HG02623 (cell line): ENCODE measurements around the gene RASL10A.
"Not testable (repeated sequence)": the region's sequence is repeated elsewhere in the genome, so short reads cannot be mapped to it uniquely, and the experiment has no call there.

Source experiments
- ATAC-seq: cut with Tn5 transposase; IDR thresholded peaks from one replicate; pipeline ENCODE4 v1.9.1; 2021; ENCODE audit warnings: moderate library complexity; ENCODE audit not compliant: unreplicated experiment

Gene RASL10A, protein sequence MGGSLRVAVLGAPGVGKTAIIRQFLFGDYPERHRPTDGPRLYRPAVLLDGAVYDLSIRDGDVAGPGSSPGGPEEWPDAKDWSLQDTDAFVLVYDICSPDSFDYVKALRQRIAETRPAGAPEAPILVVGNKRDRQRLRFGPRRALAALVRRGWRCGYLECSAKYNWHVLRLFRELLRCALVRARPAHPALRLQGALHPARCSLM

DNA sequence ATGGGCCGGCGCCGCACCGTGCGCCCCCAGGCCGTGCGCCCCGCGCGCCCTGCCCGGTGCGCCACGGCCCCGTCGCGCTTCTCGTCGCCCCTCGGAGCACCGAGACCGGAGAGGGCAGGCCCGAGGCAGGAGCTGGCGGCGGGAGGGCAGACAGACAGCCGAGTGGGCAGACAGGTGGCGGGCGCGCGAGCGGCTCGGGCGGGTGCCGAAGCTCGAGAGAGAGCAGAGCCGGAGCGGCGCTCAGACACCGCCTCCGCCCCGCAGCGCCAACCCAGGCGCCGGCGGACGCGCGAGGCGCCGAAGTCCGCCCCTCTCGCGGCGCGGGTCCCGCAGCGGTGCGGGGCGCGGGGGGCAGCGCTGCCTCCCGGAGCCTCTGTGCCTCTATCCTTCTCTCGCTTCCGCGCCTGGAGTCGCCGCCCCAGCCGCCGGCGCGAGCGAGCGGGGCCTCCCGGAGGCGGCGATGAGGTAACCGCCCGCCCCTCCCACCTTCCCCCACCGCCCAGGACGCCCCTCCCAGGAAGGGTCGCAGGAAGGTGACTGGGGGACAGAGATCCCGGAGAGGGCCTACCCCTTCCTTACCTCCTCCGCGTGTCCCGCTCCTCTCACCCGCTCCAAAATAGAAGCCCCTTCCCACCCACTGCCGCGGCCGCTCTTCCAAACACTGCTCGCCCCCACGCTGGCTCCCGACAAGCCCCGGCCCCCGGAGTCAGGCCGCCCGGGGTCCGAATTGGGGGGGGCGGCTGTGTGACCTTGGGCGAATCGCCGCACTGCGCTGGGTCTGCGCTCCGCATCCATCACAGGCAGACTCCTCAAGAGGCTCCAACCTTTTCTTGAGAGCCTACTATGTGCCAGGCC, at the start of gene RASL10A:
Gene RASL10A (minus strand): TSS at position 412 of the 855 bp plus-strand sequence. CDS start 451 bp downstream, outside the sequence.
- no peak for ATAC-seq

DNA sequence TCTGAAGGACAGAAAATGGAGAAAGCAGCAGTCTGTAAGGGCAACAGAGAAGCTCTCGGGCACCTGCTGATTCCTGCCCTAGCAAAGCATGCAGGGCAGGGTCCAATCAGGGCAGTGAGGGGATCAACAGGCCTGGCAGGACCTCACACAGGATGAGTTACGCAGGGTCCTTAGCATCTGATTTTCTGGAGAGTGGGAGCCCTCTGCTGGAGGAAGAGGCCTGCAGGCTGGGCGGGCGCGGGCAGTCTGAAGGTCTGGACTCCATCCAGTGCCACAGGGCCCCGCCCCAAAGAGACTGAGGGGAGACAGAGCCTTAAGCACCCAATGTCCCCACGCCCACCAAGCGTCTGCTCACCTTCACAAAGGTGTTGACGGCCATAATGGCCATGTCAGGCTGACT, 44.0 kb upstream of the RASL10A start:
- ATAC-seq: no peak

DNA sequence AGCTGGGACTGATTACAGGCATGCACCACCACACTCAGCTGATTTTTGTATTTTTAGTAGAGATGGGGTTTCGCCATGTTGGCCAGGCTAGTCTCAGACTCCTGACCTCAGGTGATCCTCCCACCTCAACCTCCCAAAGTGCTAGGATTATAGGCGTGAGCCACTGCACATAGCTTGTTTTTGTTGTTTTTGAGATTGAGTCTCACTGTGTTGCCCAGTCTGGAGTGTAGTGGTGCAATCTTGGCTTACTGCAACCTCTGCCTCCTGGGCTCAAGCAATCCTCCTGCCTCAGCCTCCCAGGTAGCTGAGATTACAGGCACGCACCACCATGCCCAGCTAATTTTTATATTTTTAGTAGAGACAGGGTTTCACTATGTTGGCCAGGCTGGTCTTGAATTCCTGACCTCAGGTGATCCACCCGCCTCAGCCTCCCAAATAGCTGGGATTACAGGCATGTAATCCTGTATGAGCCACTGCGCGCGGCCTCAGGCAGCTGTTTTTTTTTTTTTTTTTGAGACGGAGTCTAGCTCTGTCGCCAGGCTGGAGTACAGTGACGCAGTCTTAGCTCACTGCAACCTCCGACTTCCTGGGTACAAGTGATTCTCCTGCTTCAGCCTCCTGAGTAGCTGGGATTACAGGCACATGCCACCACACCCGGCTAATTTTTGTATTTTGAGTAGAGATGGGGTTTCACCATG, 41.8 kb upstream of the RASL10A start:
- ATAC-seq: not testable (repeated sequence)

DNA sequence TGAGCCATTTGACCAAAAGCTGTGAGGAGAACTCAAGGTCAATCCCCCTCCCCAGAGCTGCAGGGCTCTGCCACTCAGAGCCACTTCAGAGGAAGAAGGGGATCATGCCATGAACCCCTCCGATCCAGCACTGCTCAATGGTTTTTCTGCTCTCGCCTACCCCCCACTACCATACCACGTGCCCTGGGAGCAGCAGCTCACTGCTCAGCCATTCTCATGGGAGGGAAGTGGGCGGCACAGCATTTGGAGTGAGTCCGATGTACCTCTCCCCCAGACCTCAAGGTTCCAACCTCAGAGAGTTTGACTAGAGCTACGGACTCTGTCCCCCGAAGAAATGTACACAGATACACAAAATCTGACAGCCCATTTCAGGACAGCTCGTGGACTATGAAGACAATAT, 38.4 kb upstream of the RASL10A start:
- no peak for ATAC-seq

DNA sequence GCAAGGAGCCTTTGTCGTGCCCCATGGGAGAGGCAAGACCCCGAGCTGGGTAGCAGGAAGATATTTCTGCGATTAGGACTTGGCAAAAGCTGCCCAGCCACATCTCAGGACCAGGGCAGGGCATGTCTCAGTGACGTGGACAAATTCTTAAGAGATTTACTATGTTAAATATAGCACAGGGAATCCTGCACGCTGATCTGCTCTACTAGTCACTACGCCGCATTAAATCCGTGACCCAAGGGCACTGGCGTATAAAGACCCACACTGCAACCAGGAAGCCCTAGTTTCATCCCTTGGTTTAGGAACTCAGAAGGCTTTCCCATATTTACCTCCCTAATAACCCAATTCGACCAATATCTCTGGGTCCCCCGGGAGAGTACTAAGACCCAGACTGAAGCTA, 37.8 kb upstream of the RASL10A start:
- no peak for ATAC-seq

DNA sequence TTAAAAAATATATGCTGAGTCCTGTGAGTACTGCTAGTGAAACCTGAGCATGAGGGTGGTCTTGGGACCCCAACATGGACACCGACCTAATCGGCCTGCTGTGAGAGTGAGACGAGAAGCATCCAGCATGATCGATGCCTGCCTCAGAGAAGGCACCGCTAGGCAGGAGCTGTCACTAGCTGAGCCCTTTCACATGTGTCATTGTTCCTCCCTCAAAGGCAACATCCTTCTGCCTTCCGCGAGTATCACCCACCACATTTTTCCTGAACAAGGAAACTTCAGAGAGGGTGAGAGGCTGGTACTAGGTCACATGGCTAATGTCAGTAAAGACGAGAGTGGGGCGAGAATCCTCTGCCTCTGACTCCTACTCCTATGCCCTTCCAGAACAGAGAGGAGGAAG, 37.3 kb upstream of the RASL10A start:
- ATAC-seq: no peak

DNA sequence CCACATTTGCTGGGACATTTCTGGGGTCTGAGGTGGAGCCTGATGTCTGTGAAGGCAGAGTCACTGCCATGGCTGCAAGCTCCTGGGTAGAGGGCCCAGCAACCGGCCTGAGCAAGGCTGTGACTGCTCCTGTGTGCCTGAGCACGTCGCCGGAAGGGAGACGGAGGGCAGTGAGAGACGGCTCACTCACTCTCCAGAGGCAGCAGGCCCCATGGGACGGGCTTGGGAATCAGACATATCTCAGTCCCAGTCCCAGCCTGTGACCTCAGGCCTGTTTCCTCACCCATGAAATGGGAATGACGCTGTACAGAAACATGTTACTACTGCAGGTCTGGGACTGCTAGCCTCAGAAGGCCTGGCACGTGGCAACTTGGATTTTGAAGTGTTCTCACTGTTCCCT, 36.4 kb upstream of the RASL10A start:
- ATAC-seq: no peak

DNA sequence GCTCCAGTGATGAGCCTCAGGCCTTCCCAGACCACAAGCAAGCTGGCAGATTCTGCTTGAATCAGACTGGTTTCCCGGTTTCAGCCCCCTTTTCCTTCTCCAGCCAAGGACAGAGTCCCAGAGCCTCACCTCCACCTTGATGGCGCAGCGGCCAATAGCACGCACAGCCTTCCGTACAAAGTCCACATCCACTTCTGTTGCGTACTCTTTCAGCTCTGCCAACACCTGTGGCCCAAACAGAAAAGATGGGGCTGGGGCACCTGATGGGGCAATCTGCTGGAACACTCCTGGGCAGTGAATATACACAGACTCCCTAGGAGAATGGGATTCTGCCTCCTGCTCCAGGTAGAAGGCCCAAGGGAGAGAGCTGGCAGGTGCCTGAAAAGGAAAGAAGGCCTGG, 35.5 kb upstream of the RASL10A start:
- no peak for ATAC-seq

DNA sequence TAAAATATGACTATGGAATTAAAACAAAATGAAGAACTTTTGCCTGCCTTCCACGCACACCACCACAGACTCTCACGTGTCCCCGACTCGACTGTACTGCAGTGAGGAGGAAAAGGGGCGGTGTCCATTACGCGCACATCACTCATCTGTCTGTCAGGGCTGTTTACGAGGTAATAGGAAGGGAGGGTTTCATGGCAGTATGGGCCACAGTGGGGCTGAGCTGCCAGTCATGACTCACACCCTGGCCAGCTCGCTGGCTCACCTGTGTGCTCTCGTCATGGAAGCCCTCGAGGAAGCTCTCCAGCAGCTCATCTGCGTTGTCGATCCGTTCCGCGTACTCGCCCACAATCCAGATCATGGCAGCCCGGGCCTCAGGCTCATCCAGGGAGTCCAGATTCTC, 33.5 kb upstream of the RASL10A start:
- ATAC-seq: no peak

DNA sequence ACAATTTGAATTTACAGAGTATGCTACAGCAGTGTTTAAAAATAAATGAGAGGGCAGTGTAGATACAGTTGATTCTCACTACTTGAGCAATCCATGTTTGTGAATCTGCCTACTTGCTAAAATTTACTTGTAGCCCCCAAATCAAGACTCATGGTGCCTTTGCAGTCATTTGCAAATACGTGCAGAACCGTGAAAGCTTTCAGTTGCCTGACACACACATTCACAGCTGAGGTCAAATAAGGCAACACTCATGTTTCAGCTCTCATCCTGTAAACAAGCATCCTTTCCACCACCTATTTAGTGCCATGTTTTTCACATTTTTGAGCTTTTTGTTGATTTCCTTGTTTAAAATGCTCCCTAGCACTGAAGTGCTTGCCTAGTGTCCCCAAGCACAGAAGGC, 32.5 kb upstream of the RASL10A start:
- no peak for ATAC-seq

DNA sequence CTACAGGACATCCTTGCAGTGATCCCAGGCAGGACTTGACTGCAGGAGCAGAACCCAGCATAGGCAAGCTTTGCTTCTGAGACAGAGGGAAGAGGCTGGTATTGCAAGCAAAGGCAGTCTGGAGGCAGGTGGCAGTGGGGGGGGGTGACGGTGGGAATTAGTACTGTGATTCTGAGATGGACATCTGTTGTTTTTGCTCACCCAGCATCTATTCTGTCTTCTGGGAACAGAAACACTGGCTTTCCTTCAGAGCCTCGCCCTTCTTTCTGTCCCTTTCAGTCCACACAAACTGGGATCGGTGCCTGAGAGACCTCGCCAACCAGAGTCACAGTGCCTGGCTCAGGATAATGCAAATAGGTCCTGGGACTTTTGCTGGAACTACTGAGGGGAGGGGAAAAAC, 31.2 kb upstream of the RASL10A start:
- ATAC-seq: no peak

DNA sequence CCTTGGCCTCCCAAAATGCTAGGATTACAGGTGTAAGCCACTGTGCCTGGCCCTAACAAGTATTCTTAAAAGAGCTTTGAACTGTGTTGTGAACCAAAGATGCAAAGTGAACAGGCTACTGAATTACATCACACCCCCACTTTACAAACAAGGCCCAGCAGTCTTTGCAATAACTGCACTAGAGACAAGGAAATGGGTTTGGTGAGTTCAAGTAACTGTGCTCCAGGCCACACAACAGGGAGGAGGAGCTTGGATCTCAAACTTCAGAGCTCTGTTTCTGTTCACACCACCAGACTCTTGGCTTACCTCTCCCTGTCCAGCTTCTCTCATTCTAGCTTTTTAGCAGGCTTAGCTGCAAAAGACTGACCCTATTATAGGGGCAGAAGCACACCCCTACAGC, 30.4 kb upstream of the RASL10A start:
- ATAC-seq: no peak

DNA sequence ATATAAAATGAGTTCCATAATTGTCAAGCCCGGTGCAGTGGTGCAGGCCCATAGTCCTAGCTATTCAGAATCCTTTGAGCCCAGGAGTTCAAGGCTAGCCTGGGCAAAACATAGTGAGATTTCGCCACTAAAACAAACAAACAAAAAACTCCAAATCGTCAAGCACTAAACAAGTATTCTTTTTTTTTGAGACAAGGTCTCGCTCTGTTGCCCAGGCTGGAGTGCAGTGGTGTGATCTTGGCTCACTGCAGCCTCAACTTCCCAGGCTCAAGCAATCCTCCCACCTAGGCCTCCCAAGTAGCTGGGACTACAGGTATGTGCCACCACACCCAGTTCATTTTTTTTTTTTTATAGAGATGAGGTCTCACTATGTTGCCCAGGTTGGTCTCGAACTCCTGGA, 29.4 kb upstream of the RASL10A start:
- ATAC-seq: not testable (repeated sequence)

DNA sequence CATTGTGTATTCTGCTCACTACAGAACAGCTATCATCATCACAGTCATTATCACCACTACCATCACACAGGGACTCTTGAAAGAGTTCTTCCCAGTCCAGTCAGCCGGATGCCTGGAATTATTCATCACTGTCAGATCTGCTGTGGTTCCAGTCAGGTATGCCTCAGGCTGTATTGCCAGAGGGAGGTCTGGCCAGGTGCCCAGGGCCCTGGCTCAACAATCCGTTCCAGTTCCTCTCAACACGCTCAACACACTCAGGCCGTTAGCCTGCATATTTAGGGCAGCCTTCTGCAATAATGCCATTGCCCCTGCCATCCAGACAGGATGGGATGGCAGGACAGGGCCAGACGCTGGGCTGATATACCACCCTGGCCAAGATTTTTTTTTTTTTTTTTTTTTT, 28.6 kb upstream of the RASL10A start:
- ATAC-seq: no peak

DNA sequence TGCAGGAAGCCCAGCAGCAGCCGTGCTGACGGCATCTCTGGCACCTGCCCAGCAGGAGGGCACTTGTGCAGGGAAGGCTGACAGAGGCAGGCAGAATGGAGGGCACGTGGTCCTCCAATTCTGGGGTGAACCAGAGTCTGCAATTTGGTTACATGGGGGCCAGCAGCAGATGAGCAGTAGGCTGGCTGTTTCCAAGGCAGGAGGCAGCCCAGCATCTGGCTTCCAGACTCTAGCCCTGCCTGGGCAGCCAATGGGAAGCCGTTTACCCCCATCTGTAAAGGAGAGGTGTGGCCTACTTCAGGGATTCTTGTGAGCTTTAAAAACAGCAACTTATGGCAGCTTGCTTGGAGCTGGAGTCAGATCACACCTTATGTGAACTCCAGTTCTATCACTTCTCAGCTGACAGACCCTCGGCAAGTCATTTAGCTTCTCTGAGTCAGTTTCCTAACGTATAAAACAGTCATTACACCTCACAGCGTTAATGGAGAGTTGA, 27.9 kb upstream of the RASL10A start:
- no peak for ATAC-seq

DNA sequence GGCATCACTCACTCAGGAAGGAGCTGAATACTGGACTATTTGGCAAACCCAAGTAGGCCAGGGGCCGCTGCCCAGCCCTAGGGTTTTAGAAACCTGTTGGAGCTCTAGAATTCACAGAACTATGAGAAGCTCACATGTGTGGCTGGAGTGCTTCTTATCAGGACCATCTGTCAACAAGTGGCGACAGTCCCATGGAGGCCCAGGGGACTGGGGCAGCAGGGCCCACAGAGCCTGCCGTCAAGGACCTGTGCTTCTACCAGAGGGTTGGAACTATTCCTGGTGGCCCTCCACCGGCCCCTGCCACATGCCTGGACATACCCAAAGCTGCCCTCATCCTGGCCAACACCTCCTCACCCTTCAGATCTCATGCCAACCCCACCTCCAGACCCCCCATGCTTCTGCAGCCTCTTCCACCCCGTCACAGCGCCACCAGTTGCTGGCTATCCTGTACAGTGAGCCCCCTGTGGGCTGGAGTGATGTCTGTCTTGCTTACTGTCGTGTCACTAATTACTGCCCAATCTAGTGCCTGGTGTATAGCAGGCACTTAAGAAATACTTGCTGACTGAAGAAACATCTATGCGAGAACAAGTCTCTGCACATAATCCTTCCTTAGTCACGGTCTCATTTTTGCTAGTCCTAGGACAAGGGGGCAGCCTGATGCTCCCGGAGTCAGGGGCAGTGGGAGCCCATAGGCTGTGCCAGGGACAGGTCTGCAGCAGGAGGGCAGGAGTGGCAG, 27.2 kb upstream of the RASL10A start:
- no peak for ATAC-seq

DNA sequence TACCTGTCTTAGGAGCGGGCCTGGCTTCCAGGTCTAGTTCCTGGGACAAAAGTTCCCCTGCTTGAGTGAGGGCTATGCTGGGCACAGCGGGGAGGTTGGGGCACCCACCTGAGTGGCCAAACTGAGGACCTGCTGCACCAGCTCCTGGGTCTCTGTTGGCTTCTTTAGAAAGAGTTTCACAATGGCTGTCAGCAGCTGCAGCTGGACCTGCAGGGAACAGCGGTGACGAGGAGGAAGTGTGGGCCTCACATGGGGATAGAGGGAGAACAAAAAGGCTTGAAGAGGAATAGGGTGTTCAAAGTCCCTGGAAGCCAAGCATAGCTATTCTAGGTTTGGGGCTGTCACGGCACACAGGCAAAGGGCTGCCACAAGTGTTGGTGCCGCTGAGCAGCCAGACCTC, 26.7 kb upstream of the RASL10A start:
- ATAC-seq: no peak

DNA sequence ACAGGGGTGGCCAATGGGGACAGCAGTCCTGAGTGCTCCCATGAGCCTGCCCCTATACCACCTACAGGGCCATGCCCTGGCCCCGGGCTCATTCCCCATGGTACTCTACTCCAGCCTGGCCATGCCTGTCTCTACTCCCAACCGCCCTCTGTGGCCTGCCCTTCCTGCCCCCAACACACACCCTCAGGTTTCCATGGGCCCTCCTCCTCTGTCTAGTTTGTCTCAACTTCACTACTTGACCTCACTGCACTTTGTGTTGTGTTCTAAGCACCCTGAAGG, 26.3 kb upstream of the RASL10A start:
- no peak for ATAC-seq

DNA sequence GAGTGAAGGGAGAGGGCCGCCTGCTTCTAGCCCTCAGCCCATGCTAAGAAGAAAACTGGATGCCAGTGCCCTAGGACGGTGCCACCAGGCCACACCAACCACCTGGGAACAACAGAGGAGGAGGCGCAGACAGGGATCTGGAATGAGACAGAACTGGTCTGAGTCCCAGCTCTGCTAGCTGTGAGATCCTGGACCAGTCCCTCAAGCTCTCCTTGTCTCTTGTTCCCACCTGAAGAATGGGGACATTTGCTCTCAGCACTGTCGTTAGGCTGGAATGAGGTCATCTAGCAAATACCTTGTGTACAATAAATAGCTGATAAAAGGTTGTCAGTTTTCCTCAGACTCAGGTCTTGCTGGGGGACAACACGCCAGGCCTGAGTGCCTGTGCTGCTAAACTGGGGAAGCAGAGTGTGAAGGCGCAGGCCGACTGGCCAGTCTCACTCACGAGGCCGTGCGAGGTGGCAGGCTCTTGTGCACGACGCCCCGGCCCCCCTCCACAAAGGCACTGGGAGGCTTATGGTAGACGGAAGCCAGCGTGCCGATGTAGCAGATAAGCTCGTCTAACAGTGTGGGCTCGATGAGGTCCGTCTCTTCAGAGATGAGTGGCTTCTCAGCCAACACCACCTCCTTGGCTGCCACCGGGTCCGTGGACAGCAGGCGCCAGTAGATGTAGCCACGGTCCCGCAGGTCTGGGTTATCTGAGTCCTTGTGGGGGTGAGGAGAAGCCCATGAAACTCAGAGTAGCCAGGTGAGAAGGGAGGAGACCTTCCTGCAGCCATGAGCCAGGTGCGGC, 25.8 kb upstream of the RASL10A start:
- no peak for ATAC-seq

DNA sequence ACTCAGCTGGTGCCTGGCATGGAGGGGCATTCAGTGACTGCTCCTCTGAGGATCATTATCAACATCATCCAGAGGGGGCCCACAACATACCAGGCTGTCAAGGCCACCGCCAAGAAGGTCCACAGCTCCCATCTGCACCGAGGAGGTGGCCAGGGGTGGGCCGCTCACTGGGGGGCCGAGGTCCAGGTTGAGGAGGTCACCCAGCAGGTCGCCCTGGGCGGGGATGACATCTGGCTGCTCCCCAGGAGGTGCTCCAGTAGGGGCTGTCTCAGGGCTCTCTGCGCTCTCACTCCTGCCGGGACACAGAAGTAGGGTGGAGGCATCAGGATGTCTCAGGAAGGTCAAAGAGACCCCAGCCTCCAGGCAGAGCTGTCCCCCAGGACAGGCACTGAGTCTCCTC, 25.1 kb upstream of the RASL10A start:
- no peak for ATAC-seq
